MM.1S (cell line): ENCODE data around the gene NMS.
"Not testable (repeated sequence)": the region's sequence is repeated elsewhere in the genome, so short reads cannot be mapped to it uniquely, and the experiment has no call there.

Experiments used
- DNase-seq: peaks from one replicate; pipeline ENCODE4 v3.0.0-alpha.2; 2015
- H2AFZ ChIP-seq: fragments of 300-600 bp; sonication (generic); 2 replicates; pipeline ENCODE4 v1.6.0; 2016; ENCODE audit warnings: antibody characterized with exemption, low read length
- H3F3A ChIP-seq: fragments of 300-600 bp; sonication (generic); 2 replicates; pipeline ENCODE4 v1.6.1; 2016; ENCODE audit warnings: mild to moderate bottlenecking, antibody characterized with exemption, low read length, moderate library complexity, mixed read lengths; ENCODE audit not compliant: insufficient read depth
- H3K27ac ChIP-seq: fragments of 300-600 bp; sonication (generic); 2 replicates; pipeline ENCODE4 v1.5.1; 2016; ENCODE audit warnings: mild to moderate bottlenecking, low read length
- H3K27me3 ChIP-seq: fragments of 300-600 bp; sonication (generic); replicated peaks from 2 replicates; pipeline ENCODE4 v1.6.0; 2016; ENCODE audit warnings: low read length; ENCODE audit not compliant: insufficient read depth
- H3K36me3 ChIP-seq: fragments of 300-600 bp; sonication (generic); replicated peaks from 2 replicates; pipeline ENCODE4 v1.6.1; 2016; ENCODE audit warnings: mild to moderate bottlenecking, low read length, mixed read lengths; ENCODE audit not compliant: insufficient read depth
- H3K4me1 ChIP-seq: fragments of 300-600 bp; sonication (generic); 2 replicates; pipeline ENCODE4 v1.6.1; 2016; ENCODE audit warnings: low read length, mixed read lengths
- H3K4me2 ChIP-seq: fragments of 300-600 bp; sonication (generic); 2 replicates; pipeline ENCODE4 v1.6.0; 2016; ENCODE audit warnings: low read depth, low read length
- H3K4me3 ChIP-seq: fragments of 300-600 bp; sonication (generic); 2 replicates; pipeline ENCODE4 v1.5.1; 2016; ENCODE audit warnings: low read length, mixed read lengths
- H3K79me2 ChIP-seq: fragments of 300-600 bp; sonication (generic); 2 replicates; pipeline ENCODE4 v1.6.1; 2016; ENCODE audit warnings: mixed run types, low read length, mixed read lengths
- H3K9ac ChIP-seq: fragments of 300-600 bp; sonication (generic); 2 replicates; pipeline ENCODE4 v1.6.1; 2016; ENCODE audit warnings: low read length, mixed read lengths
- H3K9me2 ChIP-seq: fragments of 300-600 bp; sonication (generic); replicated peaks from 2 replicates; pipeline ENCODE4 v1.6.1; 2016; ENCODE audit warnings: mild to moderate bottlenecking, low read length, mixed read lengths; ENCODE audit not compliant: insufficient read depth
- H3K9me3 ChIP-seq: fragments of 300-600 bp; sonication (generic); replicated peaks from 2 replicates; pipeline ENCODE4 v1.6.1; 2016; ENCODE audit warnings: mild to moderate bottlenecking, low read length, mixed read lengths; ENCODE audit not compliant: insufficient read depth
- H4K20me1 ChIP-seq: fragments of 300-600 bp; sonication (generic); 2 replicates; pipeline ENCODE4 v1.6.1; 2016; ENCODE audit warnings: mild to moderate bottlenecking, low read length, moderate library complexity, mixed read lengths; ENCODE audit not compliant: insufficient read depth
- CTCF ChIP-seq: fragments of 300-600 bp; sonication (generic); IDR thresholded peaks from 2 replicates; pipeline ENCODE4 v1.5.1; 2016; ENCODE audit warnings: antibody characterized with exemption, low read length, mixed read lengths
- EZH2 ChIP-seq: fragments of 300-600 bp; sonication (generic); optimal IDR thresholded peaks from 2 replicates; pipeline ENCODE3; 2017; ENCODE audit warnings: low read depth, mild to moderate bottlenecking, antibody characterized with exemption, low read length, mixed read lengths
- EZH2phosphoT487 ChIP-seq: fragments of 300-600 bp; sonication (generic); IDR thresholded peaks from 2 replicates; pipeline ENCODE4 v1.6.1; 2018; ENCODE audit warnings: antibody characterized with exemption, low read length

The NMS gene

GRCh38 chr2:100451092-100451491 lies 19.2 kb upstream of the NMS start:
- H3K27me3 ChIP-seq, result no peaks in the 10 kb centered on the region
- no peaks in the 10 kb centered on the region for H3F3A ChIP-seq
- H3K79me2 ChIP-seq, result no peaks in the 10 kb centered on the region
- no peaks in the 10 kb centered on the region for H3K9me2 ChIP-seq
- H4K20me1 ChIP-seq, result no peaks in the 10 kb centered on the region
- H3K27ac ChIP-seq, result no peak overlapping the region
- H3K9me3 ChIP-seq, result no peaks in the 10 kb centered on the region
- no peak overlapping the region for H3K9ac ChIP-seq
- no peak overlapping the region for H3K4me2 ChIP-seq
- no peaks in the 10 kb centered on the region for H3K36me3 ChIP-seq
- no peaks in the 10 kb centered on the region for H3K4me1 ChIP-seq
- no peak for TF ChIP-seq EZH2
- no peak for TF ChIP-seq CTCF
- no peak for TF ChIP-seq EZH2phosphoT487
- no peak overlapping the region for H2AFZ ChIP-seq
- DNase-seq, result no peak
- no peak overlapping the region for H3K4me3 ChIP-seq

GRCh38 chr2:100451734-100452133 lies 18.5 kb upstream of the NMS start:
- Histone ChIP-seq H3K36me3 (no peaks in the 10 kb centered on the region), H3K9ac (no peak overlapping the region), H3K9me2 (no peaks in the 10 kb centered on the region), H3F3A (no peaks in the 10 kb centered on the region), H3K27ac (no peak overlapping the region), H3K4me1 (no peaks in the 10 kb centered on the region), H3K4me3 (no peak overlapping the region), H3K9me3 (no peaks in the 10 kb centered on the region), H4K20me1 (no peaks in the 10 kb centered on the region), H3K4me2 (no peak overlapping the region), H2AFZ (no peak overlapping the region), H3K79me2 (no peaks in the 10 kb centered on the region), H3K27me3 (no peaks in the 10 kb centered on the region)
- DNase-seq, result no peak
- TF ChIP-seq EZH2 (no peak), EZH2phosphoT487 (no peak), CTCF (no peak)

DNA sequence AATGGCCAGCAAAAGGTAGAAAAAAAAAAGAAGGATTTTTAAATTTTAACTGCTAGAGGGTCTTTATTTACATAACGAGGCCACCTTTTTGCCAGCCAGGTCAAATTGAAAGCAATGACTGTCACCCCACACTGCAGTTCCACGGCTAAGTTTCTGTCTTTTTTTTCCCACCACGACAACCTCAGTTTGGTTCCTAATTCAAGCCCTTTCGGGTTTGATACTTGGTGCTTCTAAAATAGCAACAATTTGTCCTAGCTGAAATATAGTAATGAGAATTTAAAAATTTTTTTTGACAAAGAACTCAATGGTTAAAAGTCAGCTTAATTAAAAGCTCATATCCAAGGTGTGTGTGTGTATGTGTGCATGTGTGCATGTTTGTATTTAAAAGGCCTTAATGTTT lies 16.4 kb upstream of the NMS start:
- no peaks in the 10 kb centered on the region for H3K27me3 ChIP-seq
- no peaks in the 10 kb centered on the region for H3K36me3 ChIP-seq
- H4K20me1 ChIP-seq, result no peaks in the 10 kb centered on the region
- H3K79me2 ChIP-seq, result no peaks in the 10 kb centered on the region
- H3F3A ChIP-seq, result no peaks in the 10 kb centered on the region
- H3K4me2 ChIP-seq, result no peak overlapping the region
- no peaks in the 10 kb centered on the region for H3K4me1 ChIP-seq
- no peaks in the 10 kb centered on the region for H3K9me3 ChIP-seq
- no peak for DNase-seq
- no peak overlapping the region for H3K27ac ChIP-seq
- H3K9ac ChIP-seq, result no peak overlapping the region
- TF ChIP-seq EZH2 (no peak), EZH2phosphoT487 (no peak), CTCF (no peak)
- no peak overlapping the region for H3K4me3 ChIP-seq
- H3K9me2 ChIP-seq, result no peaks in the 10 kb centered on the region
- H2AFZ ChIP-seq, result no peak overlapping the region

DNA sequence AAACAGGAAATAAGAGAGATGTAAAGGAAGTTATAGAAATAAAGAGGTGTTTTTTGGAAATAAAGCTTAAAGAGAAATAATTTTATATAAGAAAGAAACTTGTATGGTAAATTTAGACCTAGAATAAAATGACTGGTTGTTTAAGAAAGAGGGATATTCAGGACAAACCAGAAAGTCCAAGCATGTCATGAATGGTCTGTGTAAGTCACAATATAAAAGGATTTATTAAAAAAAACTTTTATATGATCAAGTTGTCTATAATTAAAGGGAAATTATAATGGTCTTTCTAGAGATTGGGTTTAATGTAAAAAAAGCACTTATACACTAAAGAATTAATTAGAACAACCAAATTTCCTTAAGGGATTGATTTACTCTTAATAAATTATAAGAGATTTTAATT lies 13.9 kb upstream of the NMS start:
- not testable (repeated sequence) for H3K27me3 ChIP-seq, H3K4me2 ChIP-seq, H2AFZ ChIP-seq, H3K9me2 ChIP-seq, H4K20me1 ChIP-seq, H3K79me2 ChIP-seq, DNase-seq, H3K4me1 ChIP-seq, H3K4me3 ChIP-seq, H3K36me3 ChIP-seq, H3F3A ChIP-seq, H3K9ac ChIP-seq, H3K9me3 ChIP-seq, H3K27ac ChIP-seq
